Gastroesophageal sphincter (tissue), 3 donors: Measurements from ENCODE around the gene CCDC167.

ENCODE experiments used
- CTCF ChIP-seq, 4 experiments: fragments of 200-600 bp in 2 of 4; fragments of 450-650 bp in 2 of 4; sonication (generic) in 1 of 4; IDR thresholded peaks; one replicate each; pipeline ENCODE4 v1.5.1; 2017 to 2019; ENCODE audit warnings: antibody characterized with exemption in 4 of 4, mild to moderate bottlenecking in 2 of 4, moderate library complexity in 2 of 4
- EP300 ChIP-seq: sonication (generic); formaldehyde crosslinking; IDR thresholded peaks from one replicate; pipeline ENCODE4 v1.6.1; 2017; ENCODE audit warnings: antibody characterized with exemption, mild to moderate bottlenecking
- POLR2A ChIP-seq, 2 donors: fragments of 450-650 bp; IDR thresholded peaks; one replicate each; pipeline ENCODE4 v1.6.1; 2017; ENCODE audit warnings: antibody characterized with exemption in 2 of 2, mild to moderate bottlenecking in 2 of 2, moderate library complexity in 1 of 2
- POLR2AphosphoS5 ChIP-seq: sonication (generic); formaldehyde crosslinking; IDR thresholded peaks from one replicate; pipeline ENCODE4 v1.6.1; 2017; ENCODE audit warnings: antibody characterized with exemption

GRCh38 chr6:37488476-37488875 lies 11.2 kb downstream of the CCDC167 start:
- no peak for TF ChIP-seq CTCF (IDR thresholded peaks at IDR 0.05)
- TF ChIP-seq EP300: no peak
- TF ChIP-seq POLR2AphosphoS5: no peak
- TF ChIP-seq POLR2A (IDR thresholded peaks at IDR 0.05): no peak
